Endothelial cell of umbilical vein (primary cell): Measurements from ENCODE around the gene HOXA3. TPM values are rescaled to one million over a fixed set of nuclear protein-coding genes. Genes with fewer than 3 reads are reported as not detected.

Source experiments
- BruUV-seq: library from RNA; stranded (reverse); fragments of 400-500 nt; replicated peaks from 2 replicates; lab custom pipeline; 2021; lab: Mats Ljungman, UMichigan
- CTCF ChIA-PET: fragments of 300-600, 350-600 bp; sonication (Branson Sonifier 250); formaldehyde crosslinking; loops from one replicate; lab custom pipeline; 2021; ENCODE audit warnings: antibody characterized with exemption, inconsistent platforms; lab: Charles Lee
- POLR2A ChIA-PET: fragments of 300-600, 350-600 bp; sonication (Branson Sonifier 250); formaldehyde crosslinking; loops from one replicate; lab custom pipeline; 2021; ENCODE audit warnings: antibody characterized with exemption, inconsistent platforms; lab: Charles Lee
- DNase-seq: peaks from one replicate; pipeline ENCODE4 v3.0.0-alpha.2; 2011; ENCODE audit warnings: low read depth, low spot score
- FAIRE-seq: peaks from 2 replicates; lab custom pipeline; 2011; peaks lifted over from hg19 to GRCh38; lab: Jason Lieb, UNC
- H2AFZ ChIP-seq: 2 replicates; pipeline ENCODE4 v1.6.0; 2012; ENCODE audit warnings: low read depth, low read length, control low read depth, inconsistent platforms
- H3K27ac ChIP-seq: 2 replicates; pipeline ENCODE4 v1.5.1; 2011; ENCODE audit warnings: low read depth, mild to moderate bottlenecking, control low read depth, low read length, moderate library complexity; ENCODE audit not compliant: insufficient read depth
- H3K27me3 ChIP-seq, 2 experiments: 2 replicates each; pipeline versions ENCODE4 v1.6.0 to v1.6.1; 2011; ENCODE audit warnings: low read length in 2 of 2, mixed read lengths in 1 of 2; ENCODE audit not compliant: control insufficient read depth in 2 of 2, insufficient read depth in 2 of 2
- H3K36me3 ChIP-seq, 2 experiments: 2 replicates in 1 of 2; 3 replicates in 1 of 2; pipeline ENCODE4 v1.5.1; 2011; ENCODE audit warnings: low read length in 2 of 2, mild to moderate bottlenecking in 1 of 2, moderate library complexity in 1 of 2; ENCODE audit not compliant: control insufficient read depth in 2 of 2, insufficient read depth in 2 of 2; ENCODE audit errors: extremely low read depth in 1 of 2
- H3K4me1 ChIP-seq: 3 replicates; pipeline ENCODE4 v1.5.1; 2011; ENCODE audit warnings: mild to moderate bottlenecking, low read length; ENCODE audit not compliant: control insufficient read depth, insufficient read depth; ENCODE audit errors: extremely low read depth
- H3K4me2 ChIP-seq: 2 replicates; pipeline ENCODE4 v1.6.1; 2011; ENCODE audit warnings: low read length, control low read depth, mixed read lengths; ENCODE audit not compliant: insufficient read depth
- H3K4me3 ChIP-seq, 3 experiments: fragments of 200-600 bp in 1 of 3; sonication (generic), shearing (Covaris generic) in 1 of 3; replicated peaks in 1 of 3; 2 replicates each; pipeline ENCODE4 v1.5.1; 2011 to 2016; ENCODE audit warnings: control low read depth in 3 of 3, low read length in 3 of 3, mild to moderate bottlenecking in 2 of 3, inconsistent platforms in 1 of 3, low read depth in 1 of 3, moderate library complexity in 1 of 3; ENCODE audit not compliant: insufficient read depth in 1 of 3
- H3K79me2 ChIP-seq: 2 replicates; pipeline ENCODE4 v1.6.0; 2012; ENCODE audit warnings: low read length, inconsistent platforms; ENCODE audit not compliant: control insufficient read depth, insufficient read depth
- H3K9ac ChIP-seq: replicated peaks from 2 replicates; pipeline ENCODE3; 2011; ENCODE audit warnings: low read length, control low read depth; ENCODE audit not compliant: insufficient read depth; ENCODE audit errors: extremely low read depth
- H3K9me1 ChIP-seq: replicated peaks from 3 replicates; pipeline ENCODE4 v1.6.0; 2011; ENCODE audit warnings: mild to moderate bottlenecking, low read length; ENCODE audit not compliant: control insufficient read depth, insufficient read depth; ENCODE audit errors: extremely low read depth
- H3K9me3 ChIP-seq: replicated peaks from 2 replicates; pipeline ENCODE4 v1.5.1; 2012; ENCODE audit warnings: low read length, inconsistent platforms; ENCODE audit not compliant: control insufficient read depth, insufficient read depth
- H4K20me1 ChIP-seq: replicated peaks from 2 replicates; pipeline ENCODE3; 2011; ENCODE audit warnings: mild to moderate bottlenecking, low read length; ENCODE audit not compliant: control insufficient read depth, insufficient read depth; ENCODE audit errors: extremely low read depth
- EZH2 ChIP-seq: IDR thresholded peaks from 2 replicates; pipeline ENCODE4 v1.6.1; 2012; ENCODE audit warnings: borderline replicate concordance, low read depth, mild to moderate bottlenecking, moderate library complexity, low read length, inconsistent platforms; ENCODE audit not compliant: severe bottlenecking
- FOS ChIP-seq: IDR thresholded peaks from 2 replicates; pipeline ENCODE4 v1.6.1; 2011; ENCODE audit warnings: mild to moderate bottlenecking, low read length, moderate library complexity, borderline replicate concordance; ENCODE audit not compliant: insufficient read depth
- GATA2 ChIP-seq: IDR thresholded peaks from 2 replicates; pipeline ENCODE4 v1.7.0; 2011; ENCODE audit warnings: low read depth, mild to moderate bottlenecking, moderate library complexity, mixed read lengths, low read length; ENCODE audit not compliant: insufficient read length, insufficient read depth
- JUN ChIP-seq: IDR thresholded peaks from 2 replicates; pipeline ENCODE4 v1.6.1; 2011; ENCODE audit warnings: borderline replicate concordance, low read depth; ENCODE audit not compliant: insufficient read length, insufficient read depth
- MYC ChIP-seq: IDR thresholded peaks from one replicate; pipeline ENCODE4 v1.6.1; 2011; ENCODE audit warnings: mild to moderate bottlenecking, low read depth, low read length
- POLR2A ChIP-seq: IDR thresholded peaks from 2 replicates; pipeline ENCODE4 v1.6.1; 2012; ENCODE audit warnings: low read depth, mild to moderate bottlenecking, control low read depth, low read length
- POLR2AphosphoS5 ChIP-seq: IDR thresholded peaks from 2 replicates; pipeline ENCODE4 v1.6.1; 2012; ENCODE audit warnings: low read depth, mild to moderate bottlenecking, control low read depth, low read length, moderate library complexity; ENCODE audit not compliant: insufficient read depth
- dilution Hi-C: fragments of 300-500 bp; cut with MboI; formaldehyde crosslinking; loops from one replicate; pipeline ENCODE4 v1.15.0; 2019; ENCODE audit warnings: low sequenced_read_pairs; ENCODE audit not compliant: extremely low pct_ligation_motif_present
- intact Hi-C: fragments of 100-400 bp; cut with micrococcal nuclease; formaldehyde crosslinking; loops from one replicate; pipeline ENCODE4 v1.10.0; 2022
- polyA plus RNA-seq, 4 experiments: library from polyadenylated mRNA; depleted of rRNA in 3 of 4; stranded (reverse) in 3 of 4; unstranded in 1 of 4; fragments of >200 nt; gene quantifications; 2 replicates each; pipeline versions ENCODE4 v1.2.1 to v1.2.3, GENCODE V29; 2011 to 2012; ENCODE audit warnings: missing spikeins in 1 of 4
- total RNA-seq: library from RNA; stranded (reverse); gene quantifications from 2 replicates; pipeline ENCODE4 v1.2.3, GENCODE V29; 2021
- TF ChIP-seq, protein P1 (sequence below): IDR thresholded peaks from 2 replicates; pipeline ENCODE4 v1.6.1; 2011; ENCODE audit not compliant: insufficient read depth, insufficient read length

Gene HOXA3
- total and polyA plus RNA-seq, 2 donors (not counting 3 experiments of a cell fraction or from before 2014, with no cell fraction given) = 4.7 to 14.0 TPM

DNA sequence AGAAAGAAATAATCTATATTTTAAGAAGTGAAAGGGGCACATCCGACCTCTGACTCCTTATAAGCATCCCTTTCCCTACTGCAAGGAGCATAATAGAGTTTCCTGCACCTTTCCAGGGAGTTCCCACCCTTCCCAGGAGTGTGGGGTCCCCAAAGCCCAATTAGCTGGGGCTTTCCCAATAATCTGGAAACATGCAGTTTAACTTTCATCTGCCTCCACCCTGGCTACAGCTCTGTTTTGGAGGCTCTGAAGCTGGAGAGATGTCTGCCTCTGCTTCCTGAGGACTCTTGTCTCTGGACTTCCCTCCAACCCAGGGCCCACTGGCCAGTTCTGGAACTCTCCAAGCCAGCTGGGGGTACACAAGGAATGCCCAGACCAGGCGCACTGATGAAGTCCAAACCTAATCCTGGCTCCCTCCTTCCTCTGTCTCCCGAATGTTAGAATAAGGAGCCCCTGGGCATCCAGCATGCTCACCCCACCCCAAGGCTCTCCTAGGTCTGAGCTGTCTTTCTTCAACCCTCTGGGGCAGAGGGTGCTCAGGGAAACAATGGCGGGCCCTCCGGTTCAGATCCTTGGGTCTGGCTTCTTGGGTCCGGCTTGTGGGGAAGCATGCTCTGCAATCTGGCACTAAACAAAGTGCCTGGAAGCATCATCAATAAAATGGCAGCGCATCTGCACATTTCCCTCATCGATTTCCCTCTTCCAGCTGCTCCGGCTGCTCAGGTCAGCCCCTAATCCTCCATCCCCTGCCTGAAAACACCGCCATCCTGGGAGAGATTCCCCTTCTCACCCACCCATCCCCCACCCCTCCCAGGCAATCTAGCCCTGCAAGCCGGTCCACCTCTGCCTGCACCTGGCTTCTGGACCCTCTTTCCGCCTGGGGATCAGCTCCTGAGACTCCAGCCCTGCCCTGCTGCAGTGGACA, 35.2 kb downstream of the HOXA3 start:
- H3K27me3 ChIP-seq = no peaks in the 10 kb centered on the region
- dilution Hi-C loops (no loop called here), intact Hi-C loops (loop anchor here (10.0 kb wide), 1 partner anchor 962 kb away; the partner anchor contains the start of gene NFE2L3)
- TF ChIP-seq POLR2AphosphoS5 (no peak), JUN (no peak), MYC (no peak), POLR2A (no peak), FOS (no peak), EZH2 (no peak), GATA2 (no peak)
- TF ChIP-seq, protein P1, sequence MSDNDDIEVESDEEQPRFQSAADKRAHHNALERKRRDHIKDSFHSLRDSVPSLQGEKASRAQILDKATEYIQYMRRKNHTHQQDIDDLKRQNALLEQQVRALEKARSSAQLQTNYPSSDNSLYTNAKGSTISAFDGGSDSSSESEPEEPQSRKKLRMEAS = no peak
- H3K9me1 ChIP-seq = no peaks in the 10 kb centered on the region
- no peaks in the 10 kb centered on the region for H4K20me1 ChIP-seq
- H3K36me3 ChIP-seq = no peaks in the 10 kb centered on the region
- no peak overlapping the region for H2AFZ ChIP-seq
- no peaks in the 10 kb centered on the region for H3K9me3 ChIP-seq
- peaks cover 90% of the 10 kb centered on the region for H3K79me2 ChIP-seq
- POLR2A ChIA-PET = interaction anchor here (0.7 to 1.9 kb wide), 10 partner anchors 8 to 744 kb away, joined by 3 to 5 read pairs (median 3); partner anchors contain the start of gene HOXA5
- peak overlapping the region; percentile 97 for H3K9ac ChIP-seq
- FAIRE-seq = no peak
- H3K4me1 ChIP-seq = peaks cover 76% of the 10 kb centered on the region
- H3K4me2 ChIP-seq = peak overlapping the region; percentile 97
- BruUV-seq = no TSS peak
- CTCF ChIA-PET = interaction anchor here (0.9 to 9.1 kb wide), 12 partner anchors 9 to 434 kb away, joined by 3 to 70 read pairs (median 5); partner anchors contain the start of genes HOXA1 and HOXA5
- DNase-seq = peak; percentile 60
- H3K27ac ChIP-seq = peak overlapping the region; percentile 96
- peak overlapping the region; percentile 50 to 91 (median 91) for H3K4me3 ChIP-seq
